GM19467 (cell line): ENCODE data around the gene PACSIN3.

Experiments used
- ATAC-seq: cut with Tn5 transposase; IDR thresholded peaks from one replicate; pipeline ENCODE4 v1.9.1; 2021; ENCODE audit warnings: mild to moderate bottlenecking, moderate library complexity; ENCODE audit not compliant: unreplicated experiment

The PACSIN3 gene

GRCh38 chr11:47154616-47155570 is 31.3 kb downstream of the PACSIN3 start:
- ATAC-seq = no peak

- no peak for ATAC-seq
Measured at GRCh38 chr11:47152953-47153950, 33.0 kb downstream of the PACSIN3 start.

- no peak for ATAC-seq
Measured at GRCh38 chr11:47152126-47152952, 33.9 kb downstream of the PACSIN3 start.

GRCh38 chr11:47149782-47150181 is 36.5 kb downstream of the PACSIN3 start:
- ATAC-seq = no peak

GRCh38 chr11:47148903-47149531 is 37.2 kb downstream of the PACSIN3 start:
- ATAC-seq = no peak

- ATAC-seq = no peak
Measured at GRCh38 chr11:47148270-47148669, 38.0 kb downstream of the PACSIN3 start.

- ATAC-seq = no peak
Measured at GRCh38 chr11:47147681-47148080, 38.6 kb downstream of the PACSIN3 start.

- ATAC-seq = no peak
Measured at GRCh38 chr11:47147250-47147649, 39.0 kb downstream of the PACSIN3 start.

GRCh38 chr11:47144541-47144940 is 41.7 kb downstream of the PACSIN3 start:
- ATAC-seq = no peak

- no peak for ATAC-seq
Measured at GRCh38 chr11:47143322-47143721, 42.9 kb downstream of the PACSIN3 start.

- no peak for ATAC-seq
Measured at GRCh38 chr11:47139878-47140277, 46.4 kb downstream of the PACSIN3 start.

- ATAC-seq = no peak
Measured at GRCh38 chr11:47137476-47137875, 48.8 kb downstream of the PACSIN3 start.

- no peak for ATAC-seq
Measured at GRCh38 chr11:47136921-47137320, 49.3 kb downstream of the PACSIN3 start.

- no peak for ATAC-seq
Measured at GRCh38 chr11:47136327-47136726, 49.9 kb downstream of the PACSIN3 start.

- ATAC-seq = no peak
Measured at GRCh38 chr11:47132981-47133380, 53.3 kb downstream of the PACSIN3 start.

GRCh38 chr11:47132490-47132889 is 53.7 kb downstream of the PACSIN3 start:
- no peak for ATAC-seq

- no peak for ATAC-seq
Measured at GRCh38 chr11:47131136-47131535, 55.1 kb downstream of the PACSIN3 start.

GRCh38 chr11:47130543-47130942 is 55.7 kb downstream of the PACSIN3 start:
- no peak for ATAC-seq
